Stomach (tissue), 9 donors: ENCODE measurements around the gene SCYL3. TPM values are rescaled to one million over a fixed set of nuclear protein-coding genes. Genes with fewer than 3 reads are reported as not detected.

Source experiments
- DNase-seq, 2 donors: peaks; one replicate each; pipeline versions ENCODE4 v3.0.0 to v3.0.0-alpha.2; 2013 to 2019
- H3K27ac ChIP-seq, 5 donors: fragments of 200-600 bp in 4 of 5; sonication (generic) in 4 of 5; one replicate each; pipeline ENCODE4 v1.5.1; 2013 to 2019; ENCODE audit warnings: mild to moderate bottlenecking in 1 of 5, moderate library complexity in 1 of 5
- H3K27me3 ChIP-seq, 3 donors: fragments of 200-600 bp; sonication (generic); one replicate each; pipeline ENCODE4 v1.5.1; 2017 to 2019; ENCODE audit warnings: mixed run types in 1 of 3
- H3K36me3 ChIP-seq, 4 donors: fragments of 200-600 bp; sonication (generic); 1 replicate in 3 of 4; 2 replicates in 1 of 4; pipeline ENCODE4 v1.5.1; 2016 to 2019
- H3K4me1 ChIP-seq, 4 donors: fragments of 200-600 bp; sonication (generic); one replicate each; pipeline ENCODE4 v1.5.1; 2016 to 2019
- H3K4me3 ChIP-seq, 4 donors: fragments of 200-600 bp; sonication (generic) in 3 of 4; one replicate each; pipeline ENCODE4 v1.5.1; 2016 to 2019; ENCODE audit warnings: mild to moderate bottlenecking in 1 of 4
- H3K9me3 ChIP-seq, 4 donors: fragments of 200-600 bp; sonication (generic); one replicate each; pipeline ENCODE4 v1.5.1; 2016 to 2019
- EP300 ChIP-seq: sonication (generic); formaldehyde crosslinking; IDR thresholded peaks from one replicate; pipeline ENCODE4 v1.6.1; 2017; ENCODE audit warnings: antibody characterized with exemption
- POLR2A ChIP-seq, 4 donors: fragments of 450-650 bp; IDR thresholded peaks; one replicate each; pipeline ENCODE4 v1.6.1; 2016; ENCODE audit warnings: antibody characterized with exemption in 4 of 4, control low read depth in 2 of 4, mild to moderate bottlenecking in 1 of 4, moderate library complexity in 1 of 4
- POLR2AphosphoS5 ChIP-seq, 3 donors: sonication (generic); formaldehyde crosslinking; IDR thresholded peaks; one replicate each; pipeline ENCODE4 v1.6.1; 2016; ENCODE audit warnings: antibody characterized with exemption in 3 of 3
- WGBS, 5 donors: extraction: QIAGEN DNeasy Blood & Tissue Kit in 3 of 5; methylation state at CpG; one replicate each; pipeline versions ENCODE4 v1.1.5 to v1.1.7; 2013 to 2018; 5-methylcytosine and 5-hydroxymethylcytosine counted together
- intact Hi-C: fragments of 100-400 bp; cut with DNase I; formaldehyde crosslinking; loops from one replicate; pipeline ENCODE4 v1.15.1; 2023; ENCODE audit warnings: low total_unique reads
- polyA plus RNA-seq, 3 donors: library from polyadenylated mRNA; stranded (reverse); fragments of 200-250 nt; gene quantifications; one replicate each; pipeline ENCODE4 v1.2.3, GENCODE V29; 2013
- total RNA-seq, 5 donors: library from RNA; depleted of rRNA; stranded (reverse); fragments of >200 nt; gene quantifications; one replicate each; pipeline versions ENCODE4 v1.1.0 to v1.2.3, GENCODE V29; 2014 to 2016
- TF ChIP-seq, protein P1 (sequence below), 7 experiments: fragments of 450-650 bp in 4 of 7; fragments of 200-600 bp in 3 of 7; sonication (generic) in 3 of 7; IDR thresholded peaks; one replicate each; pipeline ENCODE4 v1.5.1; 2016 to 2019; ENCODE audit warnings: antibody characterized with exemption in 7 of 7, control low read depth in 2 of 7, mild to moderate bottlenecking in 1 of 7
- donor health status: healthy with polysubstance abuse.
- donor health status: Bipolar disorder and iron deficiency.
- donor health status: healthy.

Gene SCYL3
- total and polyA plus RNA-seq, 8 donors = 2.3 to 17.1 (median 4.7) TPM

DNA sequence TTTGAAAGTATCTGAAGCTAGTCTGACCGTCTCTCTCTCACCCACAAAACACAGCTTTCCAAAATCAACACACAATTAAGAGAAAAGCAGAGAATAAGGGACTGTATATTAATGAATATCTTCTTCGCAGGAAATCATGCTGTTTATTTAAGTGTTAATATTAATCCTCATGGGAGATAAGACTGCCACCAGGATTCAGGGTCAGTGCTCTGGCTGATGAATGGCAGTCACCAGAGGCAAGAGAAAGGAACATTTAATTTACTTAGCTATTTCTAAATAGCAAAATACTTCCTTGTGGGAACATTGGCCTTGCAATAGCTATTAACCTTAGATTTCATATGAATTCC is 2.2 kb downstream of the SCYL3 start:
- intact Hi-C loops = no loop called here
- Histone ChIP-seq H3K36me3 (peaks cover 0 to 23% (median 18%) of the 10 kb centered on the region in 4 donors), H3K27me3 (no peaks in the 10 kb centered on the region), H3K27ac (peak overlapping the region; percentile 86 to 99 (median 99)), H3K4me3 (peak overlapping the region in 1 of 4 donors; percentile 7), H3K4me1 (peaks cover 13 to 48% (median 35%) of the 10 kb centered on the region in 4 donors), H3K9me3 (no peaks in the 10 kb centered on the region)
- DNase-seq = no peak
- WGBS, 5 donors = 21 to 39% (median 30%) methylated on average over 2 of the region's 2 CpGs
- TF ChIP-seq EP300 (no peak), POLR2A (IDR thresholded peaks at IDR 0.05) (no peak), POLR2AphosphoS5 (IDR thresholded peaks at IDR 0.05) (peak in 1 of 3 donors; percentile 30)
- TF ChIP-seq, protein P1, sequence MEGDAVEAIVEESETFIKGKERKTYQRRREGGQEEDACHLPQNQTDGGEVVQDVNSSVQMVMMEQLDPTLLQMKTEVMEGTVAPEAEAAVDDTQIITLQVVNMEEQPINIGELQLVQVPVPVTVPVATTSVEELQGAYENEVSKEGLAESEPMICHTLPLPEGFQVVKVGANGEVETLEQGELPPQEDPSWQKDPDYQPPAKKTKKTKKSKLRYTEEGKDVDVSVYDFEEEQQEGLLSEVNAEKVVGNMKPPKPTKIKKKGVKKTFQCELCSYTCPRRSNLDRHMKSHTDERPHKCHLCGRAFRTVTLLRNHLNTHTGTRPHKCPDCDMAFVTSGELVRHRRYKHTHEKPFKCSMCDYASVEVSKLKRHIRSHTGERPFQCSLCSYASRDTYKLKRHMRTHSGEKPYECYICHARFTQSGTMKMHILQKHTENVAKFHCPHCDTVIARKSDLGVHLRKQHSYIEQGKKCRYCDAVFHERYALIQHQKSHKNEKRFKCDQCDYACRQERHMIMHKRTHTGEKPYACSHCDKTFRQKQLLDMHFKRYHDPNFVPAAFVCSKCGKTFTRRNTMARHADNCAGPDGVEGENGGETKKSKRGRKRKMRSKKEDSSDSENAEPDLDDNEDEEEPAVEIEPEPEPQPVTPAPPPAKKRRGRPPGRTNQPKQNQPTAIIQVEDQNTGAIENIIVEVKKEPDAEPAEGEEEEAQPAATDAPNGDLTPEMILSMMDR (IDR thresholded peaks at IDR 0.05) = no peak

DNA sequence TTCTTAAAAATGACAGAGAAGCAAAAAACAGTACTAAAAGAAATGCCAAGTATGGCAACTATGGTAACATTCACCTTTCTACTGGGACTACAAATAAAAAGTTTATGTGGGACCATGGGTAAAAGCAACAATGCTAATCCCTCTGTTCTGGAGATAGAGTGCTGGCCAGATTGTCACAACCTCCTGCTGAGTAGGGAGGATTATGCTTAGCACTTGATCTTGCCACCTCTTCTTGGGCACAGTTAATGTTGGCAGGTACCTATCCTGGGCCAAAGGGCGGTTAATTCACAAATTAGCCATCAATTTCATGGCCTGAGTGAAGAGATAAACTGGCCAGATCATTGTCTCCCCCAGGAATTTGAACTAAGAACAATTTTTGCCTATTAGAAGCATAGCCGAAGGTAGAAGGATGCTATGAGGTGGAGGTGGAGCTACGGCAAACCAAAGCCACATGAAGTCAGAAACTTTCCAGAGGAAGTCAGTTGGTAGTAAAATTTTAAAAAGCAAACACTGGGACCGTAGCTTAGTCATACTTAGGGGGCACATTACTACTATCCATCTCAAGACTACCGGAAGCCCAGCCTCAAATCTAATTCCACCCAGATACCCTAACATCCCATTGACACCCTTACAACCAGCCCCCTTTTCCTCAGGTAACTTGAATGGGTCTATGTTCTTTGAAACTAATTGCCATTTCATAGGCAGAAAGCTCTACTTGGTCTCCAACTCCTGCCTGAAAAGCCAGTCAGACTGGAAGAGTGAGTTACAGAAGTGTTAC is 2.7 kb downstream of the SCYL3 start:
- H3K9me3 ChIP-seq = no peaks in the 10 kb centered on the region
- WGBS, 5 donors = 22 to 42% (median 30%) methylated on average over 5 of the region's 5 CpGs
- intact Hi-C loops = no loop called here
- DNase-seq = peak; percentile 43 to 87
- peaks cover 13 to 48% (median 36%) of the 10 kb centered on the region in 4 donors for H3K4me1 ChIP-seq
- TF ChIP-seq POLR2AphosphoS5 (IDR thresholded peaks at IDR 0.05) = no peak
- no peak for TF ChIP-seq EP300
- TF ChIP-seq, protein P1 (IDR thresholded peaks at IDR 0.05) = no peak
- no peak for TF ChIP-seq POLR2A (IDR thresholded peaks at IDR 0.05)
- peak overlapping the region; percentile 86 to 99 (median 99) for H3K27ac ChIP-seq
- H3K27me3 ChIP-seq = no peaks in the 10 kb centered on the region
- H3K36me3 ChIP-seq = peaks cover 5 to 29% (median 24%) of the 10 kb centered on the region in 4 donors
- peak overlapping the region in 2 of 4 donors; percentile 1 to 7 for H3K4me3 ChIP-seq

- no peak overlapping the region for H3K4me3 ChIP-seq
- DNase-seq = no peak
- 82 to 96% (median 91%) methylated on average over 2 of the region's 2 CpGs for WGBS, 5 donors
- intact Hi-C loops = no loop called here
- H3K27ac ChIP-seq = peak overlapping the region in 2 of 5 donors; percentile 39 to 99
- TF ChIP-seq POLR2A (IDR thresholded peaks at IDR 0.05) (no peak), EP300 (no peak), POLR2AphosphoS5 (IDR thresholded peaks at IDR 0.05) (no peak)
- TF ChIP-seq, protein P1 (IDR thresholded peaks at IDR 0.05) = no peak
- peaks cover 8 to 39% (median 34%) of the 10 kb centered on the region in 4 donors for H3K36me3 ChIP-seq
- H3K4me1 ChIP-seq = peaks cover 13 to 55% (median 40%) of the 10 kb centered on the region in 4 donors
- no peaks in the 10 kb centered on the region for H3K27me3 ChIP-seq
- H3K9me3 ChIP-seq = no peaks in the 10 kb centered on the region
These were observed 3.8 kb downstream of the SCYL3 start for GRCh38 chr1:169889871-169890270.

DNA sequence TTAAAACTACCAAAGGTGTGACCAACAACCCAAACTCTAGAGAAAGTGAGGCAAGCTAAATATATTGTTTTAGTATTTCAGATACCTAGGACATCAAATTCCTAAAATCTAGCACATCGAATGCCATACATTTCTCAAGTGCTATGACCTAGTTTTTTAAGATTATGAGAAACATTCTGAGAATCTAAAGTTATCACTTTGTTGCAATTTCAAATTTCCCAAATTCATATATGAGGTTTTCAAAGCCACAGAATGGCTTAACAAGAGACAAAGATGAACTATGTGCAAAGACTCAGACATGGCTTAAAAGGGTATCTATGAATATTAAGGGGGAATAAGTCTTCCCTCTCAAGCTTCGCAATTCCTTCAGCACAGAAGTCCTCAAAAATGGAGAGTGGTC is 6.8 kb downstream of the SCYL3 start:
- WGBS, 5 donors = 93 to 98% (median 96%) methylated on average over 2 of the region's 2 CpGs
- no peaks in the 10 kb centered on the region for H3K27me3 ChIP-seq
- no peak overlapping the region for H3K27ac ChIP-seq
- H3K4me3 ChIP-seq = no peak overlapping the region
- TF ChIP-seq EP300 (no peak), POLR2AphosphoS5 (IDR thresholded peaks at IDR 0.05) (no peak), POLR2A (IDR thresholded peaks at IDR 0.05) (no peak)
- TF ChIP-seq, protein P1 (IDR thresholded peaks at IDR 0.05) = no peak
- DNase-seq = no peak
- H3K4me1 ChIP-seq = peaks cover 7 to 47% (median 28%) of the 10 kb centered on the region in 4 donors
- H3K9me3 ChIP-seq = no peaks in the 10 kb centered on the region
- H3K36me3 ChIP-seq = peaks cover 20 to 67% (median 58%) of the 10 kb centered on the region in 4 donors
- intact Hi-C loops = no loop called here
